Mesodermal cell (in vitro differentiated cells): ENCODE measurements around the gene PRRT2.
"Not testable (repeated sequence)": the region's sequence is repeated elsewhere in the genome, so short reads cannot be mapped to it uniquely, and the experiment has no call there.

Source experiments
- H3K27ac ChIP-seq: 2 replicates; pipeline ENCODE4 v1.7.0; 2013; ENCODE audit warnings: mild to moderate bottlenecking, low read depth, low read length, moderate library complexity; ENCODE audit not compliant: severe bottlenecking
- H3K36me3 ChIP-seq: 2 replicates; pipeline ENCODE4 v1.7.1; 2013; ENCODE audit warnings: mild to moderate bottlenecking, low read length, moderate library complexity; ENCODE audit not compliant: control insufficient read depth, insufficient read depth
- H3K4me1 ChIP-seq: one replicate; pipeline ENCODE4 v1.7.1; 2013; ENCODE audit warnings: mild to moderate bottlenecking, low read length; ENCODE audit not compliant: insufficient read depth, control insufficient read depth, poor library complexity, severe bottlenecking
- H3K4me3 ChIP-seq: 2 replicates; pipeline ENCODE4 v1.7.0; 2013; ENCODE audit warnings: low read length, control low read depth, mild to moderate bottlenecking; ENCODE audit not compliant: insufficient read depth, poor library complexity, severe bottlenecking; ENCODE audit errors: extremely low read depth
- H3K9me3 ChIP-seq: 2 replicates; pipeline ENCODE4 v1.7.1; 2013; ENCODE audit warnings: mild to moderate bottlenecking, low read length, moderate library complexity; ENCODE audit not compliant: control insufficient read depth
- WGBS, 2 experiments: methylation state at CpG; one replicate each; pipeline ENCODE4 v1.1.5; 2013; ENCODE audit warnings: missing lambda C conversion rate in 2 of 2; ENCODE audit not compliant: insufficient coverage in 2 of 2; 5-methylcytosine and 5-hydroxymethylcytosine counted together

PRRT2 gene

GRCh38 chr16:29824589-29825144 is 12.7 kb downstream of the PRRT2 start:
- 84 to 90% methylated on average over 2 to 4 of the region's 7 CpGs for WGBS, 2 experiments
- peaks cover 12% of the 10 kb centered on the region for H3K36me3 ChIP-seq
- H3K9me3 ChIP-seq = no peaks in the 10 kb centered on the region
- H3K4me1 ChIP-seq = peaks cover 35% of the 10 kb centered on the region
- H3K4me3 ChIP-seq = no peak overlapping the region
- peak overlapping the region; percentile 87 for H3K27ac ChIP-seq

- Histone ChIP-seq H3K4me1 (peaks cover 35% of the 10 kb centered on the region), H3K9me3 (no peaks in the 10 kb centered on the region), H3K36me3 (peaks cover 8% of the 10 kb centered on the region), H3K27ac (peak overlapping the region; percentile 87), H3K4me3 (no peak overlapping the region)
- 83 to 86% methylated on average over 9 to 10 of the region's 10 CpGs for WGBS, 2 experiments
These were observed 13.4 kb downstream of the PRRT2 start for GRCh38 chr16:29825145-29826044.

- H3K9me3 ChIP-seq = no peaks in the 10 kb centered on the region
- H3K4me1 ChIP-seq = peaks cover 28% of the 10 kb centered on the region
- WGBS, 2 experiments = 94 to 100% methylated on average over 1 to 5 of the region's 8 CpGs
- peaks cover 8% of the 10 kb centered on the region for H3K36me3 ChIP-seq
- no peak overlapping the region for H3K27ac ChIP-seq
- H3K4me3 ChIP-seq = no peak overlapping the region
These were observed 14.3 kb downstream of the PRRT2 start for GRCh38 chr16:29826342-29826695.

GRCh38 chr16:29830774-29831173 is 18.8 kb downstream of the PRRT2 start:
- no peak overlapping the region for H3K4me3 ChIP-seq
- H3K36me3 ChIP-seq = no peaks in the 10 kb centered on the region
- H3K27ac ChIP-seq = no peak overlapping the region
- WGBS, 2 experiments = 97 to 100% methylated on average over 4 to 9 of the region's 11 CpGs
- H3K4me1 ChIP-seq = peaks cover 3% of the 10 kb centered on the region
- H3K9me3 ChIP-seq = no peaks in the 10 kb centered on the region

GRCh38 chr16:29831490-29831889 is 19.5 kb downstream of the PRRT2 start:
- H3K4me3 ChIP-seq = no peak overlapping the region
- no peaks in the 10 kb centered on the region for H3K9me3 ChIP-seq
- 86% methylated on average over 1 to 2 of the region's 2 CpGs for WGBS, 2 experiments
- H3K27ac ChIP-seq = no peak overlapping the region
- no peaks in the 10 kb centered on the region for H3K4me1 ChIP-seq
- no peaks in the 10 kb centered on the region for H3K36me3 ChIP-seq

- 75 to 88% methylated on average over 1 of the region's 4 CpGs for WGBS, 2 experiments
- H3K36me3 ChIP-seq, H3K4me1 ChIP-seq, H3K4me3 ChIP-seq, H3K27ac ChIP-seq, H3K9me3 ChIP-seq: not testable (repeated sequence)
These were observed 21.2 kb downstream of the PRRT2 start for GRCh38 chr16:29833219-29833618.

GRCh38 chr16:29834079-29834478 is 22.1 kb downstream of the PRRT2 start:
- Histone ChIP-seq H3K4me3 (no peak overlapping the region), H3K4me1 (peaks cover 10% of the 10 kb centered on the region), H3K9me3 (no peaks in the 10 kb centered on the region), H3K27ac (no peak overlapping the region), H3K36me3 (no peaks in the 10 kb centered on the region)
- 92 to 96% methylated on average over 4 to 5 of the region's 5 CpGs for WGBS, 2 experiments

GRCh38 chr16:29835926-29836325 is 23.9 kb downstream of the PRRT2 start:
- Histone ChIP-seq H3K27ac (no peak overlapping the region), H3K4me1 (peaks cover 10% of the 10 kb centered on the region), H3K36me3 (no peaks in the 10 kb centered on the region), H3K9me3 (no peaks in the 10 kb centered on the region), H3K4me3 (no peak overlapping the region)
- 83 to 92% methylated on average over 5 to 6 of the region's 7 CpGs for WGBS, 2 experiments

GRCh38 chr16:29836623-29837022 is 24.6 kb downstream of the PRRT2 start:
- peaks cover 10% of the 10 kb centered on the region for H3K4me1 ChIP-seq
- no peak overlapping the region for H3K4me3 ChIP-seq
- 84 to 90% methylated on average over 12 to 15 of the region's 15 CpGs for WGBS, 2 experiments
- no peak overlapping the region for H3K27ac ChIP-seq
- no peaks in the 10 kb centered on the region for H3K9me3 ChIP-seq
- H3K36me3 ChIP-seq = no peaks in the 10 kb centered on the region

- 85 to 94% methylated on average over 5 of the region's 5 CpGs for WGBS, 2 experiments
- H3K4me1 ChIP-seq = peaks cover 10% of the 10 kb centered on the region
- no peak overlapping the region for H3K4me3 ChIP-seq
- H3K36me3 ChIP-seq = no peaks in the 10 kb centered on the region
- H3K27ac ChIP-seq = peak overlapping the region; percentile 29
- H3K9me3 ChIP-seq = no peaks in the 10 kb centered on the region
These were observed 25.8 kb downstream of the PRRT2 start for GRCh38 chr16:29837841-29838240.

- peaks cover 10% of the 10 kb centered on the region for H3K4me1 ChIP-seq
- no peak overlapping the region for H3K27ac ChIP-seq
- H3K36me3 ChIP-seq = no peaks in the 10 kb centered on the region
- H3K9me3 ChIP-seq = no peaks in the 10 kb centered on the region
- WGBS, 2 experiments = 100% methylated on average over 4 of the region's 6 CpGs; no CpG with 5 or more reads in 1 of the 2 experiments
- H3K4me3 ChIP-seq = no peak overlapping the region
These were observed 27.8 kb downstream of the PRRT2 start for GRCh38 chr16:29839822-29840221.
